Neural crest cell (in vitro differentiated cells): ENCODE data around the gene AKT1. TPM values are rescaled to one million over a fixed set of nuclear protein-coding genes. Genes with fewer than 3 reads are reported as not detected.

Experiments used
- DNase-seq: peaks from one replicate; pipeline ENCODE4 v3.0.0; 2021; ENCODE audit warnings: low read depth, mixed read lengths, low spot score
- H3K27ac Mint-ChIP-seq: one replicate; pipeline ENCODE4 v1.8.0; 2021; ENCODE audit warnings: mild to moderate bottlenecking, mixed read lengths; ENCODE audit not compliant: unreplicated experiment
- H3K27me3 Mint-ChIP-seq: 2 replicates; pipeline ENCODE4 v1.8.0; 2021; ENCODE audit warnings: low read depth, mild to moderate bottlenecking, mixed read lengths
- H3K36me3 Mint-ChIP-seq: 2 replicates; pipeline ENCODE4 v1.8.0; 2021; ENCODE audit warnings: low read depth, mild to moderate bottlenecking, mixed read lengths
- H3K4me1 Mint-ChIP-seq: 2 replicates; pipeline ENCODE4 v1.8.0; 2021; ENCODE audit warnings: mixed read lengths
- H3K4me3 Mint-ChIP-seq: one replicate; pipeline ENCODE4 v1.8.0; 2021; ENCODE audit warnings: mild to moderate bottlenecking, mixed read lengths
- H3K9me3 Mint-ChIP-seq: 2 replicates; pipeline ENCODE4 v1.8.0; 2021; ENCODE audit warnings: mixed read lengths
- total RNA-seq: library from RNA; stranded (reverse); gene quantifications from 2 replicates; pipeline ENCODE4 v1.2.1, GENCODE V29; 2021
- TF ChIP-seq, protein P1 (sequence below): fragments of 200-600 bp; sonication (generic); conservative IDR thresholded peaks from 2 replicates; pipeline ENCODE4 v1.5.0; 2021; ENCODE audit warnings: antibody characterized with exemption, mild to moderate bottlenecking

AKT1 gene
- total RNA-seq, 1 donor from 2014 or later = 191 TPM

DNA sequence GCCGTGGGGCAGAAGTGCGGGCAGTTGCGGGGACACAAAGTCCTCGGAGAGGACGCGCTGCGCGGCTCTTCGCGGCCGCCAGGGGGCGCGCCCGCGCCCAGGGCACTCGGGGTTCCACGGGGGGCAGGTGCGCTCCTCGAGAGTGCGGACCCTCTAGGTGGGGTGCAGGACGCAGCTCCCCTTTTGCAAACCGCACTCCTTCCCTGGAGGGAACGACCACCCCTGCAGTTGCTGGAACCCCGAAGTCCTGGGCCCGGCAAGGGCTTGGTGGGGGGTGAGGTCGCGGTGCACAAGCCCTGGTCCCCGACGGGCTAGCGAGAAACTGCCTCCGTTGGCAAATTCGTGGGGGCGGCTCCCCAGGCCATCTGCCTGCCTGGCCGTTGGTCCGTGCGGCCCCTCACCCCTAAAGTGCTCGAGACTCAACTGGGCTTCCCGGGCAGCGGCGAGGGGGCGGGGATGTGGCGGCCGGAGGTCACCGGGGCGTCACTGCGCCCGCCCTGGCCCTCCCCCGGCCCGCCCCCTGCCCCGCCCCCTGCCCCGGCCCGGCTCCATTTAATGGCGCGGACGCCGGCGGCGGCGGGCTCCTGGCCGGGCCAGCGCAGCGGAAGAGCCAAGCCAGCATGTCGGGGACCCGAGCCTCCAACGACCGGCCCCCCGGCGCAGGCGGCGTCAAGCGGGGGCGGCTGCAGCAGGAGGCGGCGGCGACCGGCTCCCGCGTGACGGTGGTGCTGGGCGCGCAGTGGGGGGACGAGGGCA lies 71.7 kb downstream of the AKT1 start, which contains the start of gene ADSS1:
Gene ADSS1, plus strand, starts transcription at position 579 of the 756 bp plus-strand sequence. Its CDS starts 42 bp downstream, at position 621.
- Mint-ChIP-seq H3K27me3 (peaks cover 6% of the 10 kb centered on the region), H3K9me3 (no peaks in the 10 kb centered on the region), H3K4me3 (peak within 1 kb of the TSS; percentile 86), H3K36me3 (no peaks in the 10 kb centered on the region), H3K4me1 (peaks cover 9% of the 10 kb centered on the region), H3K27ac (no peak within 1 kb of the TSS)
- TF ChIP-seq, protein P1, sequence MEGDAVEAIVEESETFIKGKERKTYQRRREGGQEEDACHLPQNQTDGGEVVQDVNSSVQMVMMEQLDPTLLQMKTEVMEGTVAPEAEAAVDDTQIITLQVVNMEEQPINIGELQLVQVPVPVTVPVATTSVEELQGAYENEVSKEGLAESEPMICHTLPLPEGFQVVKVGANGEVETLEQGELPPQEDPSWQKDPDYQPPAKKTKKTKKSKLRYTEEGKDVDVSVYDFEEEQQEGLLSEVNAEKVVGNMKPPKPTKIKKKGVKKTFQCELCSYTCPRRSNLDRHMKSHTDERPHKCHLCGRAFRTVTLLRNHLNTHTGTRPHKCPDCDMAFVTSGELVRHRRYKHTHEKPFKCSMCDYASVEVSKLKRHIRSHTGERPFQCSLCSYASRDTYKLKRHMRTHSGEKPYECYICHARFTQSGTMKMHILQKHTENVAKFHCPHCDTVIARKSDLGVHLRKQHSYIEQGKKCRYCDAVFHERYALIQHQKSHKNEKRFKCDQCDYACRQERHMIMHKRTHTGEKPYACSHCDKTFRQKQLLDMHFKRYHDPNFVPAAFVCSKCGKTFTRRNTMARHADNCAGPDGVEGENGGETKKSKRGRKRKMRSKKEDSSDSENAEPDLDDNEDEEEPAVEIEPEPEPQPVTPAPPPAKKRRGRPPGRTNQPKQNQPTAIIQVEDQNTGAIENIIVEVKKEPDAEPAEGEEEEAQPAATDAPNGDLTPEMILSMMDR = peak; percentile 92
- peak; percentile 64 for DNase-seq

DNA sequence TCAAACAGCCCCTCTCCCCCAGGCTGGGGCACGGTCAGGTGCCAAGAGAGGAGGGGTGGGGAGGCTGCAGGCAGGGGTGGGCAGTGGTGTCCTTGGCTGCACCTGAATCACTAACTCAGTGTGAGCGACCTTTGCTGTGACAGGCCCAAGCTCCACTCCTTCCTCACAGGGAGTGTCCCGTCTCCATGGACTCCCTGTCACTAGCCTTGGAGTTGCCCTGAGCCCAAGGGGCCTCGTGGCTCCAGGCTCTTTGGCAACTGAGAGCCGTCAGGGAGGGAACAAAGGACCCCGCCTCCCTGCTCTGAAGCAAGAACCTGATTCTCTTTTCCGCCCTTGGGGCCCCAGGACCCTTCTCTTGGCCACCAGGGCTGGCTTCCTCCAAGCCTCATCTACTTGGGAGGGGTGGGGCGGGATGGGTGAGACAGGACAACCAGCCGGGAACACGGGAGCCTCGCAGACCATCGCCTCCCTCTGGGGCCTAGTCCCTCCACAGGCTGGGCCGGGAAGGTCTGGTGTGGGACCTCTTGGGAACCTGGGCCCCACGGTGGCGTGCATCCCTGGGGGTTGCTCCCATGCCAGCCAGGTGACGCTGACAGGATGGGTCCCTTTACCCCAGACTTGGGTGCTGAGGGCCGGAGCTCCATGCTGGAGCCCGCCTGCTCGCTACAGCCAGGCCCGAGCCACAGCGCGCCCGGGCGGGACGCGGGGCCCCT lies 72.5 kb downstream of the AKT1 start:
- peaks cover 9% of the 10 kb centered on the region for H3K4me1 Mint-ChIP-seq
- no peaks in the 10 kb centered on the region for H3K36me3 Mint-ChIP-seq
- H3K27me3 Mint-ChIP-seq = peaks cover 6% of the 10 kb centered on the region
- no peak overlapping the region for H3K4me3 Mint-ChIP-seq
- no peak overlapping the region for H3K27ac Mint-ChIP-seq
- DNase-seq = no peak
- TF ChIP-seq, protein P1 = no peak
- no peaks in the 10 kb centered on the region for H3K9me3 Mint-ChIP-seq

DNA sequence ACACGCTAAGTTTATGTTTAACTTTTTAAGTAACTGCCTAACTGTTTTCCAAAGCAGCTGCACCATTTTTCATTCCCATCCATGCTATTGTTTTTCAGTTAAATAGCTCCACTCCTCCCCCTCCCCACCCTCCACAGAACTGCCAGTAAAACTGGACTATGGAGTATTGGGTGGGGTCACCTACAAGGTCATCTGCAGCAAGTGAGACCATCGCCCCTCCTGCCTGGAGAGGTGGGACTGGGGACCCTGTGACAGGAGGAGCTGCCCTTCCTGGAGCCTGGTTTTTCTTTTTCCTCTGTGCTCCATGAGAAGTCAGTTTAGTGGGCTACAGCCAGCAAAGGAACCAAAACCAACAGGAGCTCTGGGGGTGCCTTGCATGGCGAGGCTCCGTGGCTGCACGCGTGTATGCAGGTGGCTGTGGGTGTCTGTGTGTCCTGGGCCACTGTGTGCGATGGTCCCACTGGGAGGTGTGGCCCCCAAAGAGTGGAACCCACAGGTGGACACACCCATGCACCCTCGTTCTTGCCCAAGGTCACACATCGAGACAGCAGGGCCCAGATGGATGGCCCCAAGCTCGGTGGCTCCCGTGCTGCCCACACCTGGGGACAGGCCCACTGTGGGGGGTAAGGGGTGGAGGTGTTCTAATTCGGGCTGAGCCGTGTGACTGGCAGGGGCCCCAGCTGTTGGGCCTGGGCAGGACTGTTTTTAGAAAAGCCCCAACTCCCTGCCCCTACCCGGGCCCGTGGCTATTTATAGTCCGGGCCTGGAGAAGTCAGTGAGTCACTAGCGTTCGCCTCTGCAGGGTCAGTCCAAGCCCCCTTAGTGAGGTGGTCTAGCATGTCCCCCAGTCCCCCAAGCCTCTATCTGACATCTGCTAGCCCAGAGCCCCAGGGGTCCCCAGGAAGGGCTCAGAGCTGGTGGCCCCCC lies 73.8 kb downstream of the AKT1 start:
- DNase-seq = no peak
- H3K36me3 Mint-ChIP-seq = no peaks in the 10 kb centered on the region
- peak overlapping the region; percentile 23 for H3K4me3 Mint-ChIP-seq
- TF ChIP-seq, protein P1 = no peak
- no peaks in the 10 kb centered on the region for H3K9me3 Mint-ChIP-seq
- H3K4me1 Mint-ChIP-seq = peaks cover 9% of the 10 kb centered on the region
- peaks cover 3% of the 10 kb centered on the region for H3K27me3 Mint-ChIP-seq
- H3K27ac Mint-ChIP-seq = no peak overlapping the region

Other genes with a start within 250 kb of the AKT1 start
- gene C14orf180, start 216.0 kb downstream of the AKT1 start, total RNA-seq = not detected in 2 replicates
- gene TMEM179, start 191.0 kb downstream of the AKT1 start, total RNA-seq = 19.4 and 20.2 TPM in 2 replicates
- 60.6 and 61.7 TPM in 2 replicates for gene INF2, start 106.1 kb downstream of the AKT1 start, total RNA-seq
- gene ADSS1, start 71.5 kb downstream of the AKT1 start, total RNA-seq = 4.4 and 5.0 TPM in 2 replicates
- gene SIVA1, start 42.6 kb downstream of the AKT1 start, total RNA-seq = 109 and 121 TPM in 2 replicates
- 2.2 and 2.7 TPM in 2 replicates for gene ZBTB42, start 5.4 kb upstream of the AKT1 start, total RNA-seq
- gene CEP170B, start 69.5 kb upstream of the AKT1 start, total RNA-seq = 14.0 and 14.4 TPM in 2 replicates
- gene PLD4, start 129.1 kb upstream of the AKT1 start, total RNA-seq = 0.02 and 0.05 TPM in 2 replicates
- gene AHNAK2, start 182.6 kb upstream of the AKT1 start, total RNA-seq = 1.4 TPM in 2 replicates
- 12.2 and 14.1 TPM in 2 replicates for gene CLBA1, start 190.0 kb upstream of the AKT1 start, total RNA-seq
- 55.0 and 58.2 TPM in 2 replicates for gene CDCA4, start 225.3 kb upstream of the AKT1 start, total RNA-seq